ENCODE measurements around the gene ALDH1B1.

ALDH1B1 gene

GRCh38 chr9:38440516-38440915, 48.0 kb downstream of the ALDH1B1 start:
- DNase-seq (ENCODE audit: low read depth, low spot score), result no peak

DNA sequence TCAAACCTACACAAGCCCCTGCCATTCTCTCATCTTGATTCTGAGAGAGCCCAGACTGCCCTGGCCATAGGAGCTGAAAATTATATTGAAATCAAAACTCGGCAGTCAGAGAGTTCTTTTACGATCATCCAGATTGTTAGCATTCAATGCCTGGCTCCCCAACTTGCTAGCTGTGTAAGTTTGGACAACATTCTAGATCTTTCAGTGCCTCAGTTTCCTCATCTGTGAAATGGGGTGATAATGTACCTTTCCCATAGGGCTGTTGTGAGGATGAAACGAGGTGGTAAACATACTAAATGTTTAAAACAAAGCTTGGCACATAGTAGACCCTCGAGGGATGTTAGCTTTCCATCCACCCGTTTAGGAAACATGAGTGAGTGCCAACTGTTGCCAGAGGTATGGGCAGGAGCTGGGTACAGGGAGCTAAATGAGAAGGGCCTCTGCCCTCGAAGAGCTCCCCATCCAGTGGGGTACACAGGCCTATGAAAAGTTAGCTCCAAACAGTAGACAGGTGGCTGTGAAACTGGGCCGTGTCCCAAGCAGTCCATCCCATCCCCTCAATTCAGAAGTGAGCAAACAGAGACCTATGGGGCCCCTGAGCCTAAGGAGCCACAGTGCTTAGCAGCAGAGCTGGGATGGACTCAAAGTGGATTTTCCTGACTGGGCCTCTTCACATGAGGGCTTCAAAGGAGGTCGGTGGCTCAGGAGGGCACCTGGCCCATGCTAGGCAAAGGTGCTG, 49.0 kb downstream of the ALDH1B1 start:
- no peak for DNase-seq (ENCODE audit: low read depth, low spot score)

DNA sequence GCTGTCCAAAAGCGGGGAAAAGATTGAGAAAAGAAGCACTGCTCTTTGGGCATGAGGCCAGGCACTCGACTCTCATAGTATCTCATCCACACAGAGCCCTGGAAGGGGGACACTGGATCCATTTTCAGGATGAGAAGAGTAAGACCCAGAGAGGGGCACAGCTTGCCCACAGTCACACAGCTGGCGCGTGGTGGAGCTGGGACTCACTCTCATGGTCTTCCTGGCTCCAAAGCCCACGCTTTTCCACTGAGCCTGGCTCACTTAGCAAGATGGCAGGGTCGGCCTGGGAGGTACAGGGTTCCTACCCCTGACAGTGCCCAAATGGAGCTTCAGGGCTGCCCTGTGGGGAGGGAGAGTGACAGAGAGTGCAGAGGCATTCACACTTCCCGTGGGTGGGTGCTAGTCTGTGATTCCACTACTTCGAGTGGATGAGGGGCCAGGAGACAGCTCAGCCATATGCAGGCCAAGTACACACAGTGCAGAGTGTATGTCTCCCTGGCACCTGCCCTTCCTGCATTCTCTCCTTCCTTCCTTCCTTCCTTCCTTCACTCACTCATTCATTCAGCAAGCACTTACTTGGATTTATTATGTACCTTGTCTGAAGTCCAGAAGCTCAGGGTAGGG, 50.1 kb downstream of the ALDH1B1 start:
- DNase-seq (ENCODE audit: low read depth, low spot score), result no peak

- no peak for DNase-seq (ENCODE audit: low read depth, low spot score)
Observed at GRCh38 chr9:38443181-38443580, 50.7 kb downstream of the ALDH1B1 start.

- no peak for DNase-seq (ENCODE audit: low read depth, low spot score)
Observed at GRCh38 chr9:38443597-38443996, 51.1 kb downstream of the ALDH1B1 start.

DNA sequence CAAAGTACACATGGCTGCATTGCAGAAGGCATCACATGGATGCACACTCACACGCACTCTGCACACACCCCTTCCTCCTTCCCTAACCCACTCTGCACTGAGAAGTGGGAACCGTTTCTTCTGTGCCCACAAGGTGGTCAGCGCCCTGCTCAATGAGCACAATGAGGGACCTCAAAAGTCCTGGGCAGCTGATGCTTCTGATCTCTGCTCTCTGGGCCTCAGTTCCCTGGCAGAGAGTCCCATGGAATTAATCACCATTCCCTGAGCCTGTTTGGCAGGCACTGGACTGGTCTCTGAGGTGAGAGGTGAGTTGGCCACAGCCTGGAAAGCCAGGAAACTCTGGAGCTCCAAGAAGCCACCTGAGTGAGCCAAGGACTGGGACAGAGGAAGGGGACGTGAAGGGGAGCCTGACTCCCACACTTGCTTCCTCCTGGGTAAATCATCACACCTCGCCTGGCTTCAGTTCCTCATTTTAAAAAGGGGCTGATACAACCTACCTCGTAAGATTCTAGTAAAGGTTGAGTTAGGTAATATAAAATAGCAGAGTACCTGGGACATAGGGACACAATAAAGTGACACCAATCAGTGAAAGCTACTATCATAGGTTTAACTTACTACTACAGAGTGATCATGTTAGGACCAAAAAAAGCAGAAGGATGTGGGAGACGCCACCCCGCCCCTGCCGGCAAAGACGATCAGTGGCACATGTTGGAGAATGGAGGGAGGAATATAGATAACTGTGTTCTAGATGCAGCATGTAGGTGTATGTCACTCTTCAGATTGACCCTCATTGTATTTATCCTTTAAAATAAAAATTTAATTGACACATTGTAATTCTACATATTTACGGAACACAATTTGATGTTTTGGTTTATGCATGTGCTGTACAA, 52.9 kb downstream of the ALDH1B1 start:
- no peak for DNase-seq (ENCODE audit: low read depth, low spot score)

- no peak for DNase-seq (ENCODE audit: low read depth, low spot score)
Observed at GRCh38 chr9:38447703-38448102, 55.2 kb downstream of the ALDH1B1 start.
